Activated naive CD4-positive, alpha-beta T cell treated with anti-CD3 and anti-CD28 coated beads for 36 hours (primary cell): ENCODE measurements around the gene PLEKHA1. TPM values are rescaled to one million over a fixed set of nuclear protein-coding genes. Genes with fewer than 3 reads are reported as not detected.

Experiments
- CTCF ChIA-PET: fragments of 350-600 bp; sonication (Branson Sonifier 250); formaldehyde crosslinking; loops from one replicate; lab custom pipeline; 2021; ENCODE audit warnings: antibody characterized with exemption; lab: Charles Lee
- DNase-seq: peaks from one replicate; pipeline ENCODE4 v3.0.0-alpha.2; 2020
- H3K27ac Mint-ChIP-seq: one replicate; pipeline ENCODE4 v1.8.0; 2021; ENCODE audit warnings: mild to moderate bottlenecking, mixed read lengths
- H3K27me3 Mint-ChIP-seq: one replicate; pipeline ENCODE4 v1.8.0; 2021; ENCODE audit warnings: low read depth, mixed read lengths
- H3K36me3 Mint-ChIP-seq: one replicate; pipeline ENCODE4 v1.8.0; 2021; ENCODE audit warnings: low read depth, mixed read lengths
- H3K4me1 Mint-ChIP-seq: one replicate; pipeline ENCODE4 v1.8.0; 2021; ENCODE audit warnings: low read depth, mixed read lengths
- H3K4me3 Mint-ChIP-seq: one replicate; pipeline ENCODE4 v1.8.0; 2021; ENCODE audit warnings: mild to moderate bottlenecking, moderate library complexity, mixed read lengths
- H3K9me3 Mint-ChIP-seq: one replicate; pipeline ENCODE4 v1.8.0; 2021; ENCODE audit warnings: mixed read lengths
- intact Hi-C: fragments of 100-400 bp; cut with micrococcal nuclease; formaldehyde crosslinking; loops from one replicate; pipeline ENCODE4 v1.15.1; 2023
- microRNA-seq: library from miRNA; unstranded; fragments of <30 nt; microRNA quantifications from one replicate; pipeline ENCODE4 v1.2.0, GENCODE V29; 2022; ENCODE audit warnings: borderline microRNAs expressed, borderline replicate concordance
- total RNA-seq, 2 experiments: library from RNA; stranded (reverse); gene quantifications; one replicate each; pipeline ENCODE4 v1.2.3, GENCODE V29; 2021

Gene PLEKHA1
- total RNA-seq, 2 experiments from 2014 or later: 17.6 to 17.9 TPM

- H3K27ac Mint-ChIP-seq: no peak overlapping the region
These were observed 104.5 kb downstream of the PLEKHA1 start for GRCh38 chr10:122478971-122479370.

GRCh38 chr10:122480146-122480833 is 105.8 kb downstream of the PLEKHA1 start:
- Mint-ChIP-seq H3K4me3 (no peak overlapping the region), H3K9me3 (peaks cover 4% of the 10 kb centered on the region), H3K4me1 (no peaks in the 10 kb centered on the region), H3K36me3 (no peaks in the 10 kb centered on the region), H3K27ac (no peak overlapping the region), H3K27me3 (no peaks in the 10 kb centered on the region)
- CTCF ChIA-PET: interaction anchor here (1.3 kb wide), 1 partner anchor 45 kb away, joined by 3 read pairs; no protein-coding TSS in a partner anchor
- intact Hi-C loops: no loop called here
- DNase-seq: no peak

More at GRCh38 chr10:122478971-122479370, 104.5 kb downstream of the PLEKHA1 start:
- Mint-ChIP-seq H3K36me3 (no peaks in the 10 kb centered on the region), H3K9me3 (peaks cover 4% of the 10 kb centered on the region), H3K4me3 (no peak overlapping the region), H3K4me1 (peaks cover 7% of the 10 kb centered on the region), H3K27me3 (peaks cover 8% of the 10 kb centered on the region)
- intact Hi-C loops: no loop called here
- DNase-seq: no peak
- CTCF ChIA-PET: interaction anchor here (1.0 to 1.3 kb wide), 2 partner anchors 43 to 86 kb away, joined by 3 to 4 read pairs; no protein-coding TSS in a partner anchor

GRCh38 chr10:122481296-122482056 is 107.0 kb downstream of the PLEKHA1 start:
- intact Hi-C loops: no loop called here
- no peaks in the 10 kb centered on the region for H3K36me3 Mint-ChIP-seq
- DNase-seq: no peak
- no peaks in the 10 kb centered on the region for H3K4me1 Mint-ChIP-seq
- no peaks in the 10 kb centered on the region for H3K27me3 Mint-ChIP-seq
- H3K27ac Mint-ChIP-seq: no peak overlapping the region
- H3K4me3 Mint-ChIP-seq: no peak overlapping the region
- peaks cover 4% of the 10 kb centered on the region for H3K9me3 Mint-ChIP-seq
- CTCF ChIA-PET: no interaction called here

Small RNA genes within 50 kb of the gene (microRNA-seq; reads per million reads assigned to microRNA genes)
- gene MIR3941: 4.4 reads per million

Other genes starting within 250 kb of the PLEKHA1 start
- not detected for gene BTBD16, start 103.4 kb upstream of the PLEKHA1 start, total RNA-seq
- gene ARMS2, start 79.9 kb downstream of the PLEKHA1 start, total RNA-seq: not detected
- not detected for gene HTRA1, start 86.8 kb downstream of the PLEKHA1 start, total RNA-seq
- not detected for gene DMBT1, start 186.0 kb downstream of the PLEKHA1 start, total RNA-seq